ENCODE results near the gene EPB41L4A.

GRCh38 chr5:112440031-112440430 lies 21.0 kb upstream of the EPB41L4A start:
- no peak for TF ChIP-seq CTCF (IDR thresholded peaks at IDR 0.05)
- no peak for TF ChIP-seq POLR2A (IDR thresholded peaks at IDR 0.05)

Measured in lower leg skin (tissue), 3 donors.